ENCODE data around the gene FGD4.

GRCh38 chr12:32598688-32599087, 199.3 kb downstream of the FGD4 start:
- TF ChIP-seq POLR2A (IDR thresholded peaks at IDR 0.05; ENCODE audit: low read depth, low read length) (no peak), CTCF (IDR thresholded peaks at IDR 0.05; ENCODE audit: extremely low read depth in 1 of 2, insufficient read depth in 1 of 2, low read depth in 1 of 2, low read length in 2 of 2) (no peak), EZH2 (IDR thresholded peaks at IDR 0.05; ENCODE audit: borderline replicate concordance, low read depth, low read length, severe bottlenecking) (no peak), POLR2AphosphoS5 (IDR thresholded peaks at IDR 0.05; ENCODE audit: insufficient read depth, low read depth, low read length) (no peak), MYC (IDR thresholded peaks at IDR 0.05; ENCODE audit: low read depth, low read length) (no peak), GATA2 (IDR thresholded peaks at IDR 0.05; ENCODE audit: insufficient read depth, insufficient read length, low read depth, low read length) (no peak), MAX (IDR thresholded peaks at IDR 0.05; ENCODE audit: insufficient read depth, insufficient read length) (no peak), FOS (IDR thresholded peaks at IDR 0.05; ENCODE audit: borderline replicate concordance, insufficient read depth, low read length) (no peak), JUN (IDR thresholded peaks at IDR 0.05; ENCODE audit: borderline replicate concordance, insufficient read depth, insufficient read length, low read depth) (no peak)

Measured in endothelial cell of umbilical vein (primary cell).